ENCODE measurements around the gene NCOR2. TPM values are rescaled to one million over a fixed set of nuclear protein-coding genes. Genes with fewer than 3 reads are reported as not detected.
A peak's percentile ranks its signal among the peaks of the same experiment; 100 is the strongest.

The NCOR2 gene
- total RNA-seq, 1 donor = 45.2 TPM

DNA sequence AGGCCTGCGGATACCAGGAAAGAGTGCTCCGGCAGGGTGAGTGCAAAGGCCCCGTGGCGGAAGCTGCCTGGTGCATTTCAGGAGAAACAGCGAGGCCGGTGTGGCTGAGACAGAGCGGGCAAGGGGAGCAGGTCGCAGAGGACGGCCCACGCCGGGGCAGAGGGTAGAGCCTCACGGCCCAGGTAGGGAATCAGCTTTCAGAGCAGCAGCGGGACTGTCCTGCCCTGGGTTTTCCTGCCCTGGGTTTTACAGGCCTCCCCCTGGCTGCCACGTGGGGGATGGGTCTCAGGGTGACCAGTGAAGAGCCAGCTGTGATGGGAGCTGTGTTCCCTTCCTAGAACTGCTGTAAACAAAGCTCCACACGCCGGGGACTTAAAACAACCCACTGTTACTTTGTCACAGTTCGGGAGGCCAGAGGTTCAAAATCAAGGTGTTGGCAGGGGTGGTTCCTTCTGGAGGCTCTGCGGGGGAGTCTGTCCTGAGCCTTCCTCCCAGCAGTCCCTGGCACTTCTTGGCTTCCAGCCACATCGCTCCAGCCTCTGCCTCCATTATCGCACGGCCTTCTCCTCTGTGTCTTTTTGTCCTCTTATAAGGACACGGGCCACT is 10.4 kb downstream of the NCOR2 start:
- H3K79me2 ChIP-seq (ENCODE audit: insufficient read depth, low read length) = peaks cover 99% of the 10 kb centered on the region
- H3K36me3 ChIP-seq (ENCODE audit: insufficient read depth, low read length) = no peaks in the 10 kb centered on the region
- no peak overlapping the region for H2AFZ ChIP-seq (ENCODE audit: low read length)
- no peaks in the 10 kb centered on the region for H3K27me3 ChIP-seq (ENCODE audit: insufficient read depth, low read length)
- H3K27ac ChIP-seq (ENCODE audit: low read depth, low read length) = no peak overlapping the region
- TF ChIP-seq CTCF (IDR thresholded peaks at IDR 0.05; ENCODE audit: extremely low read depth, low read depth, low read length) = no peak
- peaks cover 4% of the 10 kb centered on the region for H3K4me1 ChIP-seq (ENCODE audit: insufficient read depth, low read length)
- peaks cover 91% of the 10 kb centered on the region for H4K20me1 ChIP-seq (ENCODE audit: insufficient read depth, low read length)
- peak; percentile 39 for DNase-seq (ENCODE audit: insufficient read length, low spot score, missing footprints)
- no peak overlapping the region for H3K4me2 ChIP-seq (ENCODE audit: insufficient read depth, low read length)
- H3K9me3 ChIP-seq (ENCODE audit: low read depth, low read length) = no peaks in the 10 kb centered on the region
- H3K4me3 ChIP-seq (ENCODE audit: insufficient read depth, low read length) = no peak overlapping the region

GRCh38 chr12:124556074-124556466 is 11.3 kb downstream of the NCOR2 start:
- Histone ChIP-seq H3K4me1 (ENCODE audit: insufficient read depth, low read length) (peaks cover 7% of the 10 kb centered on the region), H3K27ac (ENCODE audit: low read depth, low read length) (no peak overlapping the region)

GRCh38 chr12:124555168-124556073 is 12.0 kb downstream of the NCOR2 start:
- no peak overlapping the region for H2AFZ ChIP-seq (ENCODE audit: low read length)
- no peak overlapping the region for H3K27ac ChIP-seq (ENCODE audit: low read depth, low read length)
- H3K4me2 ChIP-seq (ENCODE audit: insufficient read depth, low read length) = no peak overlapping the region
- H3K27me3 ChIP-seq (ENCODE audit: insufficient read depth, low read length) = no peaks in the 10 kb centered on the region
- no peaks in the 10 kb centered on the region for H3K36me3 ChIP-seq (ENCODE audit: insufficient read depth, low read length)
- H4K20me1 ChIP-seq (ENCODE audit: insufficient read depth, low read length) = peaks cover 84% of the 10 kb centered on the region
- H3K79me2 ChIP-seq (ENCODE audit: insufficient read depth, low read length) = peaks cover 99% of the 10 kb centered on the region
- DNase-seq (ENCODE audit: insufficient read length, low spot score, missing footprints) = no peak
- H3K4me1 ChIP-seq (ENCODE audit: insufficient read depth, low read length) = peaks cover 12% of the 10 kb centered on the region
- no peaks in the 10 kb centered on the region for H3K9me3 ChIP-seq (ENCODE audit: low read depth, low read length)
- no peak overlapping the region for H3K4me3 ChIP-seq (ENCODE audit: insufficient read depth, low read length)
- no peak for TF ChIP-seq CTCF (IDR thresholded peaks at IDR 0.05; ENCODE audit: extremely low read depth, low read depth, low read length)

More at GRCh38 chr12:124556074-124556466, 11.3 kb downstream of the NCOR2 start:
- Histone ChIP-seq H3K36me3 (ENCODE audit: insufficient read depth, low read length) (no peaks in the 10 kb centered on the region), H4K20me1 (ENCODE audit: insufficient read depth, low read length) (peaks cover 84% of the 10 kb centered on the region), H3K9me3 (ENCODE audit: low read depth, low read length) (no peaks in the 10 kb centered on the region), H3K79me2 (ENCODE audit: insufficient read depth, low read length) (peaks cover 99% of the 10 kb centered on the region), H3K4me3 (ENCODE audit: insufficient read depth, low read length) (no peak overlapping the region), H2AFZ (ENCODE audit: low read length) (no peak overlapping the region), H3K27me3 (ENCODE audit: insufficient read depth, low read length) (no peaks in the 10 kb centered on the region), H3K4me2 (ENCODE audit: insufficient read depth, low read length) (no peak overlapping the region)
- TF ChIP-seq CTCF (IDR thresholded peaks at IDR 0.05; ENCODE audit: extremely low read depth, low read depth, low read length) = no peak
- peak; percentile 46 for DNase-seq (ENCODE audit: insufficient read length, low spot score, missing footprints)

- no peaks in the 10 kb centered on the region for H3K36me3 ChIP-seq (ENCODE audit: insufficient read depth, low read length)
- peaks cover 83% of the 10 kb centered on the region for H4K20me1 ChIP-seq (ENCODE audit: insufficient read depth, low read length)
- no peak for TF ChIP-seq CTCF (IDR thresholded peaks at IDR 0.05; ENCODE audit: extremely low read depth, low read depth, low read length)
- H3K4me2 ChIP-seq (ENCODE audit: insufficient read depth, low read length) = no peak overlapping the region
- no peak overlapping the region for H3K27ac ChIP-seq (ENCODE audit: low read depth, low read length)
- H3K4me1 ChIP-seq (ENCODE audit: insufficient read depth, low read length) = peaks cover 21% of the 10 kb centered on the region
- H3K4me3 ChIP-seq (ENCODE audit: insufficient read depth, low read length) = no peak overlapping the region
- no peaks in the 10 kb centered on the region for H3K9me3 ChIP-seq (ENCODE audit: low read depth, low read length)
- H3K79me2 ChIP-seq (ENCODE audit: insufficient read depth, low read length) = peaks cover 99% of the 10 kb centered on the region
- no peaks in the 10 kb centered on the region for H3K27me3 ChIP-seq (ENCODE audit: insufficient read depth, low read length)
- peak; percentile 79 for DNase-seq (ENCODE audit: insufficient read length, low spot score, missing footprints)
- H2AFZ ChIP-seq (ENCODE audit: low read length) = no peak overlapping the region
Measured at GRCh38 chr12:124554429-124555029, 12.9 kb downstream of the NCOR2 start.

All from osteoblast (primary cell).